Smooth muscle cell of the umbilical artery (primary cell): ENCODE measurements around the gene PXK. TPM values are rescaled to one million over a fixed set of nuclear protein-coding genes. Genes with fewer than 3 reads are reported as not detected.

Source experiments
- total RNA-seq: library from RNA; depleted of rRNA; stranded (reverse); fragments of >200 nt; gene quantifications from 2 replicates; pipeline ENCODE4 v1.2.3, GENCODE V29; 2014

PXK gene
- 21.8 and 37.4 TPM in 2 replicates for total RNA-seq

GRCh38 chr3:58332575-58333188 lies at the start of gene PXK:
TSS of gene PXK (plus strand) at chr3:58332892. CDS start at chr3:58332989, 97 bp downstream.

GRCh38 chr3:58305882-58306711 lies 26.6 kb upstream of the PXK start, which contains the start of the genes HTD2 and RPP14:
TSS of gene HTD2 (plus strand) at chr3:58306520. CDS start at chr3:58317614, 11,094 bp downstream.
TSS of gene RPP14 (plus strand) at chr3:58306245. CDS start at chr3:58310330, 4,085 bp downstream.

GRCh38 chr3:58433400-58434167 lies 100.9 kb downstream of the PXK start, which contains the start of gene PDHB:
TSS of gene PDHB (minus strand) at chr3:58433832. CDS start at chr3:58433809, 23 bp downstream.

Other genes starting within 250 kb of the PXK start
- not detected in 2 replicates for gene DNASE1L3, start 121.9 kb upstream of the PXK start, total RNA-seq
- 11.1 and 12.2 TPM in 2 replicates for gene ABHD6, start 95.1 kb upstream of the PXK start, total RNA-seq
- 12.8 and 15.9 TPM in 2 replicates for gene RPP14, start 26.6 kb upstream of the PXK start, total RNA-seq
- 11.3 and 11.5 TPM in 2 replicates for gene HTD2, start 26.4 kb upstream of the PXK start, total RNA-seq
- gene PDHB, start 100.9 kb downstream of the PXK start, total RNA-seq = 92.1 and 122 TPM in 2 replicates
- gene KCTD6, start 159.2 kb downstream of the PXK start, total RNA-seq = 7.7 and 10.0 TPM in 2 replicates
- 7.0 and 13.4 TPM in 2 replicates for gene ACOX2, start 204.3 kb downstream of the PXK start, total RNA-seq
- not detected in 2 replicates for gene FAM107A, start 244.5 kb downstream of the PXK start, total RNA-seq